Effector memory CD8-positive, alpha-beta T cell (primary cell): ENCODE measurements around the gene NAXD.
"Not testable (repeated sequence)": the region's sequence is repeated elsewhere in the genome, so short reads cannot be mapped to it uniquely, and the experiment has no call there.

ENCODE experiments used
- ATAC-seq: fragments of 150-1000 bp; cut with Tn5 transposase; replicated peaks from 2 replicates; pipeline ENCODE4 v1.10.0; 2021; ENCODE audit warnings: mild to moderate bottlenecking, moderate library complexity
- DNase-seq, 3 experiments: peaks; one replicate each; pipeline ENCODE4 v3.0.0; 2021
- H3K27ac Mint-ChIP-seq, 2 donors: one replicate each; pipeline ENCODE4 v1.8.0; 2022; ENCODE audit warnings: mild to moderate bottlenecking in 2 of 2, mixed read lengths in 2 of 2, moderate library complexity in 2 of 2
- H3K27me3 Mint-ChIP-seq, 2 donors: one replicate each; pipeline ENCODE4 v1.8.0; 2022; ENCODE audit warnings: mixed read lengths in 2 of 2
- H3K36me3 Mint-ChIP-seq: one replicate; pipeline ENCODE4 v1.8.0; 2022; ENCODE audit warnings: mild to moderate bottlenecking, moderate library complexity, mixed read lengths; ENCODE audit not compliant: insufficient read depth
- H3K4me1 Mint-ChIP-seq, 2 donors: one replicate each; pipeline ENCODE4 v1.8.0; 2022; ENCODE audit warnings: low read depth in 2 of 2, mixed read lengths in 2 of 2
- H3K4me3 Mint-ChIP-seq, 2 donors: one replicate each; pipeline ENCODE4 v1.8.0; 2022; ENCODE audit warnings: mild to moderate bottlenecking in 2 of 2, mixed read lengths in 2 of 2, moderate library complexity in 2 of 2
- H3K9me3 Mint-ChIP-seq, 2 donors: one replicate each; pipeline ENCODE4 v1.8.0; 2022; ENCODE audit warnings: mixed read lengths in 2 of 2

Gene NAXD

GRCh38 chr13:110580800-110581199, 34.5 kb upstream of the NAXD start:
- no peak for ATAC-seq
- no peaks in the 10 kb centered on the region for H3K9me3 Mint-ChIP-seq
- peaks cover under 1 to 3% of the 10 kb centered on the region in 2 donors for H3K4me1 Mint-ChIP-seq
- no peaks in the 10 kb centered on the region for H3K36me3 Mint-ChIP-seq
- peaks cover 62 to 94% of the 10 kb centered on the region in 2 donors for H3K27me3 Mint-ChIP-seq
- H3K27ac Mint-ChIP-seq, result no peak overlapping the region
- no peak for DNase-seq
- H3K4me3 Mint-ChIP-seq, result no peak overlapping the region

GRCh38 chr13:110581506-110582185, 33.7 kb upstream of the NAXD start:
- no peak for DNase-seq
- Mint-ChIP-seq H3K27ac (no peak overlapping the region), H3K4me3 (no peak overlapping the region), H3K36me3 (no peaks in the 10 kb centered on the region), H3K4me1 (no peaks in the 10 kb centered on the region), H3K9me3 (no peaks in the 10 kb centered on the region), H3K27me3 (peaks cover 56 to 91% of the 10 kb centered on the region in 2 donors)
- ATAC-seq, result no peak

GRCh38 chr13:110582421-110582954, 32.9 kb upstream of the NAXD start:
- no peaks in the 10 kb centered on the region for H3K9me3 Mint-ChIP-seq
- H3K27me3 Mint-ChIP-seq, result peaks cover 50 to 83% of the 10 kb centered on the region in 2 donors
- H3K36me3 Mint-ChIP-seq, result no peaks in the 10 kb centered on the region
- DNase-seq (no peak), ATAC-seq (no peak)
- no peak overlapping the region for H3K4me3 Mint-ChIP-seq
- no peaks in the 10 kb centered on the region for H3K4me1 Mint-ChIP-seq
- no peak overlapping the region for H3K27ac Mint-ChIP-seq

GRCh38 chr13:110583178-110583865, 32.0 kb upstream of the NAXD start:
- H3K4me1 Mint-ChIP-seq, result no peaks in the 10 kb centered on the region
- H3K4me3 Mint-ChIP-seq, result no peak overlapping the region
- peaks cover 42 to 75% of the 10 kb centered on the region in 2 donors for H3K27me3 Mint-ChIP-seq
- DNase-seq, result no peak
- no peaks in the 10 kb centered on the region for H3K36me3 Mint-ChIP-seq
- H3K9me3 Mint-ChIP-seq, result no peaks in the 10 kb centered on the region
- no peak overlapping the region for H3K27ac Mint-ChIP-seq
- ATAC-seq, result no peak

GRCh38 chr13:110589793-110590390, 25.5 kb upstream of the NAXD start:
- ATAC-seq (no peak), DNase-seq (no peak)
- H3K36me3 Mint-ChIP-seq, result no peaks in the 10 kb centered on the region
- H3K27me3 Mint-ChIP-seq, result peaks cover 9 to 40% of the 10 kb centered on the region in 2 donors
- H3K4me3 Mint-ChIP-seq, result no peak overlapping the region
- no peaks in the 10 kb centered on the region for H3K9me3 Mint-ChIP-seq
- H3K27ac Mint-ChIP-seq, result no peak overlapping the region
- no peaks in the 10 kb centered on the region for H3K4me1 Mint-ChIP-seq

GRCh38 chr13:110590577-110590976, 24.8 kb upstream of the NAXD start:
- ATAC-seq (no peak), DNase-seq (no peak)
- no peaks in the 10 kb centered on the region for H3K9me3 Mint-ChIP-seq
- H3K4me1 Mint-ChIP-seq, result no peaks in the 10 kb centered on the region
- no peak overlapping the region for H3K4me3 Mint-ChIP-seq
- H3K27me3 Mint-ChIP-seq, result peaks cover 2 to 33% of the 10 kb centered on the region in 2 donors
- no peak overlapping the region for H3K27ac Mint-ChIP-seq
- H3K36me3 Mint-ChIP-seq, result no peaks in the 10 kb centered on the region

- DNase-seq (no peak), ATAC-seq (no peak)
- H3K27me3 Mint-ChIP-seq, result peaks cover 0 to 26% of the 10 kb centered on the region in 2 donors
- H3K27ac Mint-ChIP-seq, result no peak overlapping the region
- no peaks in the 10 kb centered on the region for H3K36me3 Mint-ChIP-seq
- H3K4me1 Mint-ChIP-seq, result no peaks in the 10 kb centered on the region
- H3K9me3 Mint-ChIP-seq, result no peaks in the 10 kb centered on the region
- no peak overlapping the region for H3K4me3 Mint-ChIP-seq
Measured at GRCh38 chr13:110592665-110593064, 22.7 kb upstream of the NAXD start.

GRCh38 chr13:110593430-110594130, 21.8 kb upstream of the NAXD start:
- Mint-ChIP-seq H3K4me3 (no peak overlapping the region), H3K27me3 (peaks cover 0 to 26% of the 10 kb centered on the region in 2 donors), H3K4me1 (no peaks in the 10 kb centered on the region), H3K27ac (no peak overlapping the region), H3K36me3 (no peaks in the 10 kb centered on the region), H3K9me3 (no peaks in the 10 kb centered on the region)
- peak in 1 of 3 experiments; percentile 8 for DNase-seq
- ATAC-seq, result peak; percentile 61

GRCh38 chr13:110597041-110597689, 18.2 kb upstream of the NAXD start:
- Mint-ChIP-seq H3K36me3 (no peaks in the 10 kb centered on the region), H3K4me1 (no peaks in the 10 kb centered on the region), H3K4me3 (no peak overlapping the region), H3K27ac (no peak overlapping the region), H3K9me3 (no peaks in the 10 kb centered on the region), H3K27me3 (peaks cover 0 to 18% of the 10 kb centered on the region in 2 donors)
- DNase-seq (no peak), ATAC-seq (no peak)

- Mint-ChIP-seq H3K9me3 (no peaks in the 10 kb centered on the region), H3K4me3 (no peak overlapping the region), H3K27ac (no peak overlapping the region), H3K4me1 (no peaks in the 10 kb centered on the region), H3K36me3 (no peaks in the 10 kb centered on the region), H3K27me3 (peaks cover 7 to 31% of the 10 kb centered on the region in 2 donors)
- DNase-seq (no peak), ATAC-seq (no peak)
Measured at GRCh38 chr13:110600261-110600819, 15.0 kb upstream of the NAXD start.

- Mint-ChIP-seq H3K9me3 (no peaks in the 10 kb centered on the region), H3K27ac (no peak overlapping the region), H3K4me1 (no peaks in the 10 kb centered on the region), H3K4me3 (no peak overlapping the region), H3K27me3 (peaks cover 7 to 31% of the 10 kb centered on the region in 2 donors), H3K36me3 (no peaks in the 10 kb centered on the region)
- ATAC-seq (no peak), DNase-seq (no peak)
Measured at GRCh38 chr13:110600980-110601379, 14.4 kb upstream of the NAXD start.

- H3K27me3 Mint-ChIP-seq, result peaks cover 7 to 30% of the 10 kb centered on the region in 2 donors
Measured at GRCh38 chr13:110605132-110605531, 10.2 kb upstream of the NAXD start.

GRCh38 chr13:110606281-110606680, 9.1 kb upstream of the NAXD start:
- H3K27me3 Mint-ChIP-seq, result peaks cover 7 to 21% of the 10 kb centered on the region in 2 donors
- ATAC-seq, H3K36me3 Mint-ChIP-seq, DNase-seq, H3K9me3 Mint-ChIP-seq, H3K27ac Mint-ChIP-seq, H3K4me1 Mint-ChIP-seq, H3K4me3 Mint-ChIP-seq: not testable (repeated sequence)

More at GRCh38 chr13:110605132-110605531, 10.2 kb upstream of the NAXD start:
- Mint-ChIP-seq H3K36me3 (no peaks in the 10 kb centered on the region), H3K4me3 (no peak overlapping the region), H3K9me3 (no peaks in the 10 kb centered on the region), H3K4me1 (no peaks in the 10 kb centered on the region), H3K27ac (no peak overlapping the region)
- DNase-seq (no peak), ATAC-seq (no peak)
